ENCODE results near the gene NTS. TPM values are rescaled to one million over a fixed set of nuclear protein-coding genes. Genes with fewer than 3 reads are reported as not detected.

The NTS gene
- total RNA-seq (2021): 21.9 to 22.5 TPM (median 22.1 TPM) in 3 replicates
- Bru-seq, nascent RNA: percentile 58 among the genes with signal in this experiment
- long read RNA-seq, experiment 1, transcript NTS-201 (4 exons, 1,237 nt): major isoform, 60 of 60 reads
- long read RNA-seq, experiment 1, partial matches to known transcripts: 0 of 60 reads
- long read RNA-seq, experiment 1, other reads (novel, unspliced or antisense): 0 of 60 reads
- long read RNA-seq, experiment 2, transcript NTS-201 (4 exons, 1,237 nt): major isoform, 69 of 73 reads
- long read RNA-seq, experiment 2, partial matches to known transcripts: 2 of 73 reads
- long read RNA-seq, experiment 2, other reads (novel, unspliced or antisense): 0 of 73 reads
- long read RNA-seq, experiment 3, transcript NTS-201 (4 exons, 1,237 nt): major isoform, 66 of 68 reads
- long read RNA-seq, experiment 3, partial matches to known transcripts: 0 of 68 reads
- long read RNA-seq, experiment 3, other reads (novel, unspliced or antisense): 2 of 68 reads

GRCh38 chr12:85874031-85874461 lies at the start of gene NTS:
TSS of gene NTS (plus strand) at chr12:85874295. CDS start at chr12:85874404, 109 bp downstream.
- no peaks in the 10 kb centered on the region for H3K9me3 Mint-ChIP-seq
- H3K27me3 Mint-ChIP-seq (ENCODE audit: low read depth): no peaks in the 10 kb centered on the region
- ATAC-seq (peak; percentile 90), DNase-seq (ENCODE audit: low spot score) (no peak)
- H3K36me3 Mint-ChIP-seq: no peaks in the 10 kb centered on the region
- H3K27ac Mint-ChIP-seq: peak within 1 kb of the TSS; percentile 27; the same call in 1 of the 2 replicates
- POLR2A ChIA-PET: no interaction called here
- CTCF ChIA-PET: interaction anchor here (0.6 to 1.1 kb wide), 4 partner anchors 298 to 449 kb away, joined by 3 to 5 read pairs (median 4); no protein-coding TSS in a partner anchor
- H3K4me3 Mint-ChIP-seq: peak within 1 kb of the TSS; percentile 46
- TF ChIP-seq NR2C2 (CRISPR knock-in tag; IDR thresholded peaks at IDR 0.05) (no peak), TEAD1 (CRISPR knock-in tag; IDR thresholded peaks at IDR 0.05) (no peak)
- H3K4me1 Mint-ChIP-seq: peaks cover 33% of the 10 kb centered on the region

- no peak overlapping the region for H3K4me3 Mint-ChIP-seq
- no peak for ATAC-seq
- TF ChIP-seq ZNF281 (CRISPR knock-in tag; IDR thresholded peaks at IDR 0.05) (no peak), PRRX2 (CRISPR knock-in tag; IDR thresholded peaks at IDR 0.05) (no peak), ZSCAN18 (CRISPR knock-in tag; IDR thresholded peaks at IDR 0.05) (no peak), JUN (CRISPR knock-in tag; IDR thresholded peaks at IDR 0.05) (no peak), FOXJ3 (CRISPR knock-in tag; IDR thresholded peaks at IDR 0.05; ENCODE audit: borderline replicate concordance) (no peak), KAT7 (CRISPR knock-in tag; IDR thresholded peaks at IDR 0.05; ENCODE audit: borderline replicate concordance) (no peak), NFYB (CRISPR knock-in tag; conservative IDR thresholded peaks at IDR 0.05; ENCODE audit: low read depth) (no peak), CBFB (CRISPR knock-in tag; IDR thresholded peaks at IDR 0.05; ENCODE audit: low read depth) (no peak)
- POLR2A ChIA-PET: no interaction called here
- H3K36me3 Mint-ChIP-seq: no peaks in the 10 kb centered on the region
- H3K9me3 Mint-ChIP-seq: peaks cover 4% of the 10 kb centered on the region; the same call in 1 of the 2 replicates
- H3K27ac Mint-ChIP-seq: no peak overlapping the region
- H3K27me3 Mint-ChIP-seq (ENCODE audit: low read depth): no peaks in the 10 kb centered on the region
- H3K4me1 Mint-ChIP-seq: peaks cover 17% of the 10 kb centered on the region
- DNase-seq (ENCODE audit: low spot score): no peak
- CTCF ChIA-PET: no interaction called here
These were observed 48.3 kb upstream of the NTS start for GRCh38 chr12:85825746-85826145.

- H3K4me3 Mint-ChIP-seq: no peak overlapping the region
- ATAC-seq: no peak
- TF ChIP-seq ZBTB21 (CRISPR knock-in tag; IDR thresholded peaks at IDR 0.05; ENCODE audit: borderline replicate concordance) (no peak), ATF1 (CRISPR knock-in tag; IDR thresholded peaks at IDR 0.05) (no peak), GABPB1 (CRISPR knock-in tag; IDR thresholded peaks at IDR 0.05) (no peak), SOX15 (CRISPR knock-in tag; IDR thresholded peaks at IDR 0.05) (no peak), HMGA2 (CRISPR knock-in tag; IDR thresholded peaks at IDR 0.05) (no peak), TP53 (CRISPR knock-in tag; IDR thresholded peaks at IDR 0.05) (no peak), JUN (CRISPR knock-in tag; IDR thresholded peaks at IDR 0.05) (no peak), ZNF416 (CRISPR knock-in tag; IDR thresholded peaks at IDR 0.05) (no peak), ELF4 (CRISPR knock-in tag; IDR thresholded peaks at IDR 0.05; ENCODE audit: low read depth) (no peak), MLX (CRISPR knock-in tag; IDR thresholded peaks at IDR 0.05) (no peak), SMAD4 (CRISPR knock-in tag; IDR thresholded peaks at IDR 0.05) (no peak), NFYB (CRISPR knock-in tag; conservative IDR thresholded peaks at IDR 0.05; ENCODE audit: low read depth) (no peak), EMX1 (CRISPR knock-in tag; IDR thresholded peaks at IDR 0.05) (no peak), GTF2I (CRISPR knock-in tag; conservative IDR thresholded peaks at IDR 0.05) (no peak)
- ChIA-PET CTCF (no interaction called here), POLR2A (no interaction called here)
- H3K9me3 Mint-ChIP-seq: peaks cover 4% of the 10 kb centered on the region; the same call in 1 of the 2 replicates
- no peaks in the 10 kb centered on the region for H3K4me1 Mint-ChIP-seq
- H3K36me3 Mint-ChIP-seq: no peaks in the 10 kb centered on the region
- DNase-seq (ENCODE audit: low spot score): no peak
- no peaks in the 10 kb centered on the region for H3K27me3 Mint-ChIP-seq (ENCODE audit: low read depth)
- no peak overlapping the region for H3K27ac Mint-ChIP-seq
These were observed 45.5 kb upstream of the NTS start for GRCh38 chr12:85828576-85828975.
